ENCODE measurements around the gene GUCY2D.

The GUCY2D gene

GRCh38 chr17:8067806-8068205 lies 65.4 kb downstream of the GUCY2D start:
- DNase-seq (ENCODE audit: low spot score) = no peak

GRCh38 chr17:8068736-8069586 lies 66.5 kb downstream of the GUCY2D start:
- no peak for DNase-seq (ENCODE audit: low spot score)

- DNase-seq (ENCODE audit: low spot score) = no peak
These were observed 67.1 kb downstream of the GUCY2D start for GRCh38 chr17:8069587-8069860.
